ENCODE results near the gene CDH2.

The CDH2 gene

GRCh38 chr18:28176948-28177827, at the start of gene CDH2:
TSS of gene CDH2 (minus strand) at chr18:28177130. CDS start at chr18:28177022, 108 bp downstream.
- peak; percentile 96 for DNase-seq

GRCh38 chr18:28212060-28212459, 35.1 kb upstream of the CDH2 start:
- no peak for DNase-seq

GRCh38 chr18:28208712-28209265, 31.9 kb upstream of the CDH2 start:
- DNase-seq = no peak

- DNase-seq = no peak
These were observed 31.3 kb upstream of the CDH2 start for GRCh38 chr18:28208268-28208667.

GRCh38 chr18:28204154-28204553, 27.2 kb upstream of the CDH2 start:
- DNase-seq = no peak

- DNase-seq = no peak
These were observed 24.1 kb upstream of the CDH2 start for GRCh38 chr18:28201056-28201455.

- no peak for DNase-seq
These were observed 21.7 kb upstream of the CDH2 start for GRCh38 chr18:28198620-28199019.

- DNase-seq = no peak
These were observed 16.3 kb upstream of the CDH2 start for GRCh38 chr18:28193177-28193778.

- DNase-seq = no peak
These were observed 12.7 kb upstream of the CDH2 start for GRCh38 chr18:28189400-28190239.

GRCh38 chr18:28185121-28185520, 8.2 kb upstream of the CDH2 start:
- DNase-seq = no peak

GRCh38 chr18:28183418-28184078, 6.6 kb upstream of the CDH2 start:
- no peak for DNase-seq

GRCh38 chr18:28181616-28182015, 4.7 kb upstream of the CDH2 start:
- DNase-seq = no peak

GRCh38 chr18:28178720-28179119, 1.8 kb upstream of the CDH2 start:
- DNase-seq = no peak

- peak; percentile 90 for DNase-seq
These were observed 1.1 kb upstream of the CDH2 start for GRCh38 chr18:28177828-28178635.

- DNase-seq = no peak
These were observed 307 bp downstream of the CDH2 start for GRCh38 chr18:28176698-28176947.

GRCh38 chr18:28175930-28176697, 816 bp downstream of the CDH2 start:
- DNase-seq = peak; percentile 54

- DNase-seq = peak; percentile 46
These were observed 1.6 kb downstream of the CDH2 start for GRCh38 chr18:28175150-28175929.

GRCh38 chr18:28174181-28174905, 2.6 kb downstream of the CDH2 start:
- no peak for DNase-seq

- DNase-seq = no peak
These were observed 5.1 kb downstream of the CDH2 start for GRCh38 chr18:28171837-28172236.

GRCh38 chr18:28168725-28169124, 8.2 kb downstream of the CDH2 start:
- DNase-seq = no peak

Data from NCI-H345 (cell line).